ENCODE measurements around the gene PTPRM. TPM values are rescaled to one million over a fixed set of nuclear protein-coding genes. Genes with fewer than 3 reads are reported as not detected.

The PTPRM gene
- total RNA-seq, 1 experiment from 2014 or later: 11.1 TPM

- TF ChIP-seq SP1 (CRISPR knock-in tag; conservative IDR thresholded peaks at IDR 0.05): no peak
- TF ChIP-seq ATF3 (CRISPR knock-in tag; conservative IDR thresholded peaks at IDR 0.05): no peak
- POLR2A ChIA-PET: no interaction called here
- no peaks in the 10 kb centered on the region for H3K9me3 Mint-ChIP-seq
- 0 out of 2 replicates have a peak, but pooled peaks cover 3% of the 10 kb centered on the region for H3K4me1 Mint-ChIP-seq
- H3K4me3 Mint-ChIP-seq: no peak overlapping the region
- DNase-seq (ENCODE audit: low spot score) (no peak), ATAC-seq (no peak)
- no peaks in the 10 kb centered on the region for H3K36me3 Mint-ChIP-seq
- no peaks in the 10 kb centered on the region for H3K27me3 Mint-ChIP-seq (ENCODE audit: low read depth)
- CTCF ChIA-PET: interaction anchor here (0.9 kb wide), 1 partner anchor 132 kb away, joined by 3 read pairs; no protein-coding TSS in a partner anchor
- no peak overlapping the region for H3K27ac Mint-ChIP-seq
These were observed 373.9 kb downstream of the PTPRM start for GRCh38 chr18:7940971-7941370.

GRCh38 chr18:7941533-7941932 is 374.4 kb downstream of the PTPRM start:
- ATAC-seq (no peak), DNase-seq (ENCODE audit: low spot score) (no peak)
- POLR2A ChIA-PET: no interaction called here
- Mint-ChIP-seq H3K4me3 (no peak overlapping the region), H3K9me3 (no peaks in the 10 kb centered on the region), H3K4me1 (peaks cover 6% of the 10 kb centered on the region; the same call in 1 of the 2 replicates), H3K27ac (no peak overlapping the region), H3K27me3 (ENCODE audit: low read depth) (no peaks in the 10 kb centered on the region), H3K36me3 (no peaks in the 10 kb centered on the region)
- TF ChIP-seq GABPB1 (CRISPR knock-in tag; IDR thresholded peaks at IDR 0.05) (no peak), TCF7 (CRISPR knock-in tag; IDR thresholded peaks at IDR 0.05; ENCODE audit: low read depth) (no peak), ZNF138 (CRISPR knock-in tag; conservative IDR thresholded peaks at IDR 0.05) (no peak), ZNF317 (CRISPR knock-in tag; IDR thresholded peaks at IDR 0.05; ENCODE audit: borderline replicate concordance, low read depth) (no peak), FOXJ3 (CRISPR knock-in tag; IDR thresholded peaks at IDR 0.05; ENCODE audit: borderline replicate concordance) (no peak), USF2 (CRISPR knock-in tag; IDR thresholded peaks at IDR 0.05) (no peak), ZNF423 (CRISPR knock-in tag; IDR thresholded peaks at IDR 0.05) (no peak), MAX (CRISPR knock-in tag; IDR thresholded peaks at IDR 0.05) (no peak), GRHL2 (CRISPR knock-in tag; IDR thresholded peaks at IDR 0.05; ENCODE audit: insufficient replicate concordance, severe bottlenecking) (no peak), ZNF671 (CRISPR knock-in tag; IDR thresholded peaks at IDR 0.05) (no peak), NFATC4 (CRISPR knock-in tag; IDR thresholded peaks at IDR 0.05) (no peak), NR2C2 (CRISPR knock-in tag; IDR thresholded peaks at IDR 0.05) (no peak), EMX1 (CRISPR knock-in tag; IDR thresholded peaks at IDR 0.05) (no peak), USF1 (CRISPR knock-in tag; IDR thresholded peaks at IDR 0.05) (no peak), MYBL2 (CRISPR knock-in tag; IDR thresholded peaks at IDR 0.05) (no peak), ZBTB21 (CRISPR knock-in tag; IDR thresholded peaks at IDR 0.05; ENCODE audit: borderline replicate concordance) (no peak), JAZF1 (CRISPR knock-in tag; IDR thresholded peaks at IDR 0.05) (no peak), CTCF (IDR thresholded peaks at IDR 0.05) (no peak), FOXP1 (CRISPR knock-in tag; IDR thresholded peaks at IDR 0.05; ENCODE audit: borderline replicate concordance) (no peak)
- CTCF ChIA-PET: no interaction called here

GRCh38 chr18:7945882-7946281 is 378.8 kb downstream of the PTPRM start:
- Mint-ChIP-seq H3K36me3 (no peaks in the 10 kb centered on the region), H3K4me1 (peaks cover 6% of the 10 kb centered on the region), H3K27ac (no peak overlapping the region), H3K27me3 (ENCODE audit: low read depth) (no peaks in the 10 kb centered on the region), H3K4me3 (no peak overlapping the region), H3K9me3 (no peaks in the 10 kb centered on the region)
- CTCF ChIA-PET: no interaction called here
- DNase-seq (ENCODE audit: low spot score) (no peak), ATAC-seq (no peak)
- no peak for TF ChIP-seq NFYB (CRISPR knock-in tag; conservative IDR thresholded peaks at IDR 0.05; ENCODE audit: low read depth)
- no peak for TF ChIP-seq CREB1 (CRISPR knock-in tag; IDR thresholded peaks at IDR 0.05)
- POLR2A ChIA-PET: no interaction called here
